HG02610 (cell line): ENCODE data around the gene MSRB3.
"Not testable (repeated sequence)": the region's sequence is repeated elsewhere in the genome, so short reads cannot be mapped to it uniquely, and the experiment has no call there.

Experiments
- ATAC-seq: cut with Tn5 transposase; IDR thresholded peaks from one replicate; pipeline ENCODE4 v1.9.1; 2021; ENCODE audit warnings: mild to moderate bottlenecking, moderate library complexity; ENCODE audit not compliant: unreplicated experiment

The MSRB3 gene

DNA sequence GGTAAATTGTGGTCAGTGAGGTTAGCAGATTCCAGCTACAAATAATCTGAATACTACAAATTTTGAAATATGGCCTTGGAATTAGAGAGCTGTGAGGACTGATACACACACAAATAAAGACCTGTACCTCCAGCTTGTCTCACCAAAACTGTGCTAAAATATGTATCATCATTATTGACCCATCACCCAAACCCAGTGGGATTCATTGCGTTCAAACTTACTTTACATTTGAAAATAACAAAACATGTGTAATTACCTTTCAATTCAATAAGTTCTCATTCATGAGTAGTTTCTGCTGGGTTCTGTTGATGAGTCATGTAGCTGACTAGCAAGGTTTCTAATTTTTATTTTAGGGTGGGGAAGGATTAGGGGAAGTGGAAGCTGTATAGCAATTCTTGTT is 170.9 kb downstream of the MSRB3 start:
- no peak for ATAC-seq

- no peak for ATAC-seq
Observed at GRCh38 chr12:65450625-65451024, 172.1 kb downstream of the MSRB3 start.

DNA sequence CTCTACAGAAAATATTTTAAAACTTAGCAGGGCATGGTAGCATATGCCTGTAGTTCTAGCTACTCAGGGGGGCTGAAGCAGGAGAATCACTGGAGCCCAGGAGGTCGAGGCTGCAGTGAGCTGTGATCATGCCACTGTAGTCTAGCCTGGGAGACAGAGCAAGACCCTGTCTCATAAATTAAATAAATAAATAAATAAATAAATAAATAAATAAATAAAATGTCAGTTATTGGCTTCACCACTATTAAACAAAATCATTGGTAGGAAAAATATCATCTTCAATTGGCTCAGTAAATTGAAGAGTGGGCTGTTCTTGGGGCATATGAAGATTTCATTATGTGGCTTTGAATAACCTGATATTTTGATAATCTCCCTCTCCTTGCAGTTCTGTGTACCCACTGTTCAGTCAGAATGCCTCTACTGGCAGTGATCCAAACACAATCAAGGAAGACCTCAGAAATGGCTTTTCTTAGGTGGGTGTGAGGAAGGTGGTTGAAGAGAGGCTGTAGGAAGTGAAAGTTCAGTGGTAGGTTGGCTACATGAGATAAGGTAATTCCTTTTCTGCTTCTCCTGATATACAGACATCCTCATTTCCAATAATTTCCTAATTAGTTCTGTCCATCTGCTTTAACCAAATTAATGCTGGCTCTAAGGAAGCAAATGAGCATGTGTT is 175.8 kb downstream of the MSRB3 start:
- no peak for ATAC-seq

DNA sequence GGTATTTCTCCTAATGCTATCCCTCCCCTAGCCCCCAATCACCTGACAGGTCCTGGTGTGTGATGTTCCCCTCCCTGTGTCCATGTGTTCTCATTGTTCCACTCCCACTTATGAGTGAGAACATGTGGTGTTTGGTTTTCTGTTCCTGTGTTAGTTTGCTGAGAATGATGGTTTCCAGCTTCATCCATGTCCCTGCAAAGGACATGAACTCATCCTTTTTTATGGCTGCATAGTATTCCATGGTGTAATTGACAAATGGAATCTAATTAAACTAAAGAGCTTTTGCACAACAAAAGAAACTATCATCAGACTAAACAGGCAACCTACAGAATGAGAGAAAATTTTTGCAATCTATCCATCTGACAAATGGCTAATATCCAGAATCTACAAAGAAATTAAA is 178.9 kb downstream of the MSRB3 start:
- not testable (repeated sequence) for ATAC-seq

DNA sequence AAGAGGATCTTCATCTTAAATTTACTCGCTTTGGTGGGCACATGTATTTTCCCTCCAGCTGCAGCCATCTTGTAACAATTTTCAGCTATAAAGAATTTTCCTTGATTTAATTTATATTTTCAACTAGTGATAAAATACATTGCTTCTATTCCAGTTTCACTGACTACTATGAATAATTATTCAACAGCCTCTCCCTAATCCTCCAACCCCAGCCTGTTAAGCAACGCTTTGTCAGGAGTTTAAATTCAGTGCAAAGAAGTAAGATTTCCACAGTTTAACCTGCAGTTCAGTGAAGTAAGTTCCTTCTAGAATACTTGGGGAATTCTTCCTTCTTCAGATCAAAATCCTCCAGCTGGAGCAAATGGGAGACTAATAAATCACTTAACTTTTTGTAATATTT is 180.2 kb downstream of the MSRB3 start:
- no peak for ATAC-seq

GRCh38 chr12:65459545-65459944 is 181.1 kb downstream of the MSRB3 start:
- no peak for ATAC-seq

DNA sequence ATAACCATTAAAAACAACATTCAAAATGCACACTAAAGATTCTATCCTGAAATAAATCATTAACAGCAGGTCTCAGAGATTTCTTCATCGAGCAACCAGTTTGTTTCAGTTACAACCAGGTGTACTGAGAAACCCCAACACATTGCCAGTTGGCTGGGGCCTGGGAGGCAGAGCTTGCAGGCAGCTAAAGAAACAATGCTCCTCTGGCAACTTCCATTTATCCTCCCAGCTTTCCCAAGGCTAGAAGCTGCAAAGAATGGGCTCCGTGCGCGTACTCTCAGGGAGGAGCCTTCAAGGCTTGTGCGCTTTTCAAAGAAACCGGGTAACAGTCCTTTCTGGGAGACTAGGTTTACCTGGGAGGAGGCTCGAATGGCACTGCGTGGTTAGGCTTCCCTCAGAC is 181.6 kb downstream of the MSRB3 start:
- no peak for ATAC-seq

DNA sequence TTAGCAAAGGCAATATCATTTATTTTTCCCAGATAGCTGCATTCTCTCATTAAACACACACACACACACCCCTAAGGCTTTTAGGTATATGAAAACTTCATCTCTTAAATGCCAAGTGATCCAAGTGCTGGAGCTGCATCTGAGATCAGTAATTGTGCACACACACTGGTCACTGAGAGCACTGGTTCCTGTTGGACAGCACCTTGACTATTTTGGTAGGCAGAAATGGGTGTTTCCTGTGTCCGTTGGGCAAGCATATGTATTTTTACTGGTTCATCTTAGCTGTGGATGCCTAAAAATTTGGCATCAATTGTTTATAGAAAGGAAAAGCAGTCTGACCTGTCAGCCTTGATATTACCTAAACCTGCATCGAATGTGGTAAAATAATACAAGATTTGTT is 182.5 kb downstream of the MSRB3 start:
- ATAC-seq = no peak

DNA sequence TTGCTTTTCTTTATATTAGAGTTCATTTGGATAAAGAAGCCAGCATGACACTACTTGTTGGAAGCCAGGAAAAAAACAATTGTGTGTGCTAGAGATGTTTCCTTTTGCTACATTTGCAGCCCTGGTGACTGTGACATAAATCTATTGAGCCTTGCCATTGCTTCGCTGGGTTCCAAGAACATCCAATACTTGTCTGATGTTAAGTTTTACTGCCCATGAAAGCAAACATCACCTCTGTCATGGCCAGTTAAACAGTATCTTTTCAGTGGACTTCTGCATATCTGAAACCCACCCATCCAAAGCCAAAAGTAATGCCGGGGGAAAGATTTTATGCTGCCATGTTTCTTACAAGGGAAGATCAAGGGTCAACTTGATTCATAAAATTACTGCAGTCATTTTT is 184.0 kb downstream of the MSRB3 start:
- ATAC-seq = no peak

GRCh38 chr12:65463082-65463481 is 184.6 kb downstream of the MSRB3 start:
- ATAC-seq = no peak

DNA sequence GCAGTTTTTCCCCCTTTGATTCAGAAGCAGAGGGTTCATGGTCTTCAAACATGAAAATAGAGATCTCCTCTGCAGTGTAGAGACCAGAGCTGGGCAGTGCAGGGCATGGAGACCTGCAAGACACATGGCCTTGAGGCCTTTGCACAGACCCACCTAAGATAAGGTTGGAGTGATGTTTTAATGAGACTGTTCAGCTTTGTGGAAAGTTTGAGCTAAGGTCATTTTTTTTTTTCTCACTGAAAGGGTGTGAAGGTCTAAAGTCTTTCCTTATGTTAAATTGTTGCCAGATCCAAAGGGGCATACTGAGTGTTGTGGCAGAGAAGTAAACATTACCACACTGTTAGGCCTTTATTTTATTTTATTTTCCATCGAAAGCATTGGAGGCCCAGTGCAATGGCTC is 185.1 kb downstream of the MSRB3 start:
- no peak for ATAC-seq

DNA sequence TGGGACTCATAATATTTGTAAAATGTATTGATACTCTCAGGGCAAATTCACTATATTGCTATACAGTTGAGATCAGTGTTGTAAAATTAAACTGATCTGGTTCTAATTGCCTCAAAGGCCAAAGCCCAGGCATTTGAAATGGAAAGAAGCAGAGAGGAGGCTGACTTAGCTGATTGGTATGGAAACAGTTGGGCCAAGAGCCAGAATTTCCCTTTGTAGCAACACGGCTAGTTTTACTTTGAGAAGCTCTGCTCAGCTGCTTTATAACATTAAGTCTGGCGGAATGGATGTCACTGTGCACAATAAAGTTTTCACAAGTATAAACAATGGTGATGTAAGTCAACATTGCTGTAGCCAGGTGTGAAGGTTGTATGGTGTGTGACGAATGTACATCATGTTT is 186.4 kb downstream of the MSRB3 start:
- no peak for ATAC-seq

DNA sequence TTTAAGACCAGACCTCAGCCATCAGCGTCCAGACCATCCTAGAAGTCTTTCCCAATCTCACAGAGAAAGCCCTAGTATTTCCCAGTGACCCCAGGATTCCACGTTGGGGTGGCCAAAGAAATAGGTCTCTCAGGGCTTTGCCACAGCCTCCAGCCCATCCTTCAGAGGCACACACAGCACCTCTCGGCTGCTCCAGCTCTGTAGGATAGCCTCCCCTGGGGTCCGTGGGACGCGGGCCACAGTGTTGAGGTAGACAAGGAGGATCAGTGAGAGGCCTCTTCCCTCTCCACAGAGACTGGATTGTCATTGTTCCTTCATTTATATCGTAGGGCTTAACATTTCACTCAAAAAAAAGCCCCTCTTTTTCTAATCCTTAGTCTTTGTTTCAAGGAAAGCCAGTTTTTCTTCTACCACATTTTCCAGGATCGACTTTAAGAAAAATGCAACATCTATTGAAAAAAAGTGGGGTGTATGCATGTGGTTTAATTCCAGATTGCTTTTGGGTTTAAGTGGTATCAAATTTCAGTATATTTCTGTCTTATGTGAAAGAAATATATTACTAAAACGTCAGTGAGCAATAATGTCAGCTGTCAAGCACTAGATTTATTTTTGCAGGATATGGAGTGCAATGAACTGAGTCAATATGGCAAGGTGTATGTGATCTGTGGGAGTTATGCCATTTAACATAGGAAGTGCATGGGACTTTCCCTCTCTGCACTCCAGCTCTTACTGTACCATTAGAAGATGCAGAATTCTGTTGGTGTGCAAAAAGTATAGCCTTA is 187.5 kb downstream of the MSRB3 start:
- ATAC-seq = no peak

GRCh38 chr12:65466911-65467310 is 188.4 kb downstream of the MSRB3 start:
- ATAC-seq = no peak

GRCh38 chr12:65470256-65470655 is 191.8 kb downstream of the MSRB3 start:
- no peak for ATAC-seq

- ATAC-seq = no peak
Observed at GRCh38 chr12:65472079-65472478, 193.6 kb downstream of the MSRB3 start.

- ATAC-seq = no peak
Observed at GRCh38 chr12:65474831-65475230, 196.3 kb downstream of the MSRB3 start.

DNA sequence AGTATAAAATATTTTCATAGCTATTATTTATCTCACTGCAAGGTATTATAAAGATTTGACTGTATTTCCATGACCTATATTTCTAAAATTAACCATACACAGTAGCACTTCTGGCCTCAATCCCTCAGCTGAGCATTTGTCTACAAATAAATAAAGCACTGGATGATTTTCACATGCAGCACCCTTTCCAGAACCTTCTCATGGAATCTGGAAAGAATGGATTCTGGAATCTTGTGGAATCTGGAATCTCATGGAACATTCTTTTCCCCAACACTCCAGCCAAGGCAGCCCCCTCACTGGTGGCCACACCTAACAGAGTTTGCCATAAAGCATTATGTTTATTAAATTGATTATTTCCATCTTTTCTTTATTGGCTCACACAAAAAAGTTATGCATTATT is 199.2 kb downstream of the MSRB3 start:
- ATAC-seq = no peak

GRCh38 chr12:65483891-65484516 is 205.5 kb downstream of the MSRB3 start:
- ATAC-seq = not testable (repeated sequence)

GRCh38 chr12:65488197-65488596 is 209.7 kb downstream of the MSRB3 start:
- ATAC-seq = no peak

DNA sequence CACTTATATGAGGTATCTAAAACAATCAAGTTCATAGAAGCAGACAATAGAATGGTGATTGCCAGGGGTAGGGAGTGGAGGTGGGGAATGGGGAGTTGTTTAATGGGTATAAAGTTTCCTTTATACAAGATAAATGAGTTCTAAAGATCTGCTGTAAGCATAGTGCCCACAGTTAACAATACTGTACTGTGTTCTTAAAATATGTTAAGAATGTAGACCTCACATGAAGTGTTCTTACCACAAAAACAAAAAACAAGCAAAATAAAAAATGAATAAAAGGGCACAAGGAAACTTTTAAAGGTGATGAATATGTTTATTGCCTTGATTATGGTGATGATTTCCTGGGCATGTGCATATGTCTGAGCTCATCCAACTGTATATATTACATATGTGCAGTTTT is 211.8 kb downstream of the MSRB3 start:
- ATAC-seq = no peak
